IMR-90 (cell line): Measurements from ENCODE around the gene SERTAD4. TPM values are rescaled to one million over a fixed set of nuclear protein-coding genes. Genes with fewer than 3 reads are reported as not detected.

Experiments
- ATAC-seq: fragments of 200-7000 bp; cut with Tn5 transposase; 2 replicates; pipeline ENCODE4 v1.9.1; 2020; ENCODE audit warnings: low read depth, mild to moderate bottlenecking, moderate library complexity
- BruUV-seq: library from RNA; stranded (reverse); fragments of 400-500 nt; replicated peaks from 2 replicates; lab custom pipeline; 2021; lab: Mats Ljungman, UMichigan
- CTCF ChIA-PET: fragments of 300-600 bp; formaldehyde crosslinking; extraction: SDS; loops from one replicate; lab custom pipeline; 2021; ENCODE audit warnings: antibody characterized with exemption; lab: Yijun Ruan, JAX
- POLR2A ChIA-PET: fragments of 300-600 bp; sonication (Branson Sonifier 250); formaldehyde crosslinking; loops from one replicate; lab custom pipeline; 2022; ENCODE audit warnings: antibody characterized with exemption; ENCODE audit not compliant: unreplicated experiment; lab: Charles Lee
- DNase-seq: peaks from one replicate; pipeline ENCODE4 v3.0.0; 2013
- H2AFZ ChIP-seq: replicated peaks from 2 replicates; pipeline ENCODE3; 2013; ENCODE audit warnings: low read length, mild to moderate bottlenecking; ENCODE audit not compliant: poor library complexity
- H2AK5ac ChIP-seq: 2 replicates; pipeline ENCODE4 v1.6.1; 2013; ENCODE audit warnings: low read depth, low read length, inconsistent platforms
- H2AK9ac ChIP-seq: replicated peaks from 2 replicates; pipeline ENCODE3; 2013; ENCODE audit warnings: mild to moderate bottlenecking, low read depth, low read length, moderate library complexity; ENCODE audit not compliant: poor library complexity
- H2BK120ac ChIP-seq: 2 replicates; pipeline ENCODE4 v1.6.1; 2013; ENCODE audit warnings: low read depth, low read length, inconsistent platforms
- H2BK15ac ChIP-seq: 3 replicates; pipeline ENCODE4 v1.6.1; 2013; ENCODE audit warnings: low read depth, low read length, inconsistent platforms
- H2BK20ac ChIP-seq: 2 replicates; pipeline ENCODE4 v1.6.1; 2013; ENCODE audit warnings: low read depth, mild to moderate bottlenecking, inconsistent platforms, low read length, moderate library complexity
- H2BK5ac ChIP-seq: 2 replicates; pipeline ENCODE4 v1.6.1; 2013; ENCODE audit warnings: mild to moderate bottlenecking, low read depth, low read length, inconsistent platforms; ENCODE audit not compliant: poor library complexity, severe bottlenecking
- H3K14ac ChIP-seq: replicated peaks from 2 replicates; pipeline ENCODE4 v1.6.1; 2013; ENCODE audit warnings: low read depth, low read length, inconsistent platforms
- H3K18ac ChIP-seq: 2 replicates; pipeline ENCODE4 v1.6.1; 2013; ENCODE audit warnings: low read depth, low read length, control low read depth
- H3K23ac ChIP-seq: 2 replicates; pipeline ENCODE4 v1.6.1; 2013; ENCODE audit warnings: low read depth, low read length, inconsistent platforms
- H3K27ac ChIP-seq: 2 replicates; pipeline ENCODE4 v1.5.1; 2013; ENCODE audit warnings: mild to moderate bottlenecking, control low read depth, low read length; ENCODE audit not compliant: insufficient read depth
- H3K27me3 ChIP-seq: 2 replicates; pipeline ENCODE4 v1.6.1; 2013; ENCODE audit warnings: low read length; ENCODE audit not compliant: control insufficient read depth, insufficient read depth
- H3K36me3 ChIP-seq: 2 replicates; pipeline ENCODE4 v1.6.1; 2013; ENCODE audit warnings: low read length, mixed read lengths; ENCODE audit not compliant: control insufficient read depth, insufficient read depth
- H3K4ac ChIP-seq: 2 replicates; pipeline ENCODE4 v1.6.1; 2013; ENCODE audit warnings: low read depth, low read length, inconsistent platforms
- H3K4me1 ChIP-seq: 2 replicates; pipeline ENCODE4 v1.6.1; 2013; ENCODE audit warnings: low read length, mixed read lengths; ENCODE audit not compliant: control insufficient read depth, insufficient read depth
- H3K4me2 ChIP-seq: 2 replicates; pipeline ENCODE4 v1.6.1; 2013; ENCODE audit warnings: low read depth, mild to moderate bottlenecking, control low read depth, low read length, moderate library complexity
- H3K4me3 ChIP-seq: 2 replicates; pipeline ENCODE4 v1.5.1; 2013; ENCODE audit warnings: low read depth, mild to moderate bottlenecking, control low read depth, low read length, moderate library complexity; ENCODE audit not compliant: insufficient read depth
- H3K56ac ChIP-seq: 2 replicates; pipeline ENCODE4 v1.6.1; 2013; ENCODE audit warnings: low read length, inconsistent platforms; ENCODE audit not compliant: insufficient read depth; ENCODE audit errors: extremely low read depth
- H3K79me1 ChIP-seq, 2 experiments: 2 replicates each; pipeline ENCODE4 v1.6.1; 2013; ENCODE audit warnings: low read length in 2 of 2, inconsistent platforms in 1 of 2, low read depth in 1 of 2
- H3K9ac ChIP-seq: 2 replicates; pipeline ENCODE4 v1.6.1; 2013; ENCODE audit warnings: low read depth, low read length, control low read depth
- H3K9me1 ChIP-seq: 2 replicates; pipeline ENCODE4 v1.6.1; 2013; ENCODE audit warnings: low read length, inconsistent platforms; ENCODE audit not compliant: insufficient read depth
- H3K9me3 ChIP-seq: 2 replicates; pipeline ENCODE4 v1.6.1; 2013; ENCODE audit warnings: low read length; ENCODE audit not compliant: control insufficient read depth, insufficient read depth
- H4K20me1 ChIP-seq: 2 replicates; pipeline ENCODE4 v1.6.1; 2013; ENCODE audit warnings: low read length, inconsistent platforms; ENCODE audit not compliant: insufficient read depth
- H4K5ac ChIP-seq: 2 replicates; pipeline ENCODE4 v1.6.1; 2013; ENCODE audit warnings: mild to moderate bottlenecking, low read depth, low read length, control low read depth
- H4K8ac ChIP-seq, 2 experiments: 2 replicates each; pipeline ENCODE4 v1.6.1; 2013; ENCODE audit warnings: low read depth in 2 of 2, low read length in 2 of 2, control low read depth in 1 of 2, inconsistent platforms in 1 of 2
- H4K91ac ChIP-seq: 2 replicates; pipeline ENCODE4 v1.6.1; 2013; ENCODE audit warnings: low read depth, low read length, inconsistent platforms; ENCODE audit not compliant: insufficient read depth
- BHLHE40 ChIP-seq: fragments of 150-350 bp; IDR thresholded peaks from 2 replicates; pipeline ENCODE4 v1.6.1; 2016; ENCODE audit warnings: mild to moderate bottlenecking, low read depth, low read length
- MAZ ChIP-seq: IDR thresholded peaks from 2 replicates; pipeline ENCODE4 v1.6.1; 2012; ENCODE audit warnings: low read depth, mild to moderate bottlenecking, low read length, improper control_type of control experiment, moderate library complexity, borderline replicate concordance
- NFE2L2 ChIP-seq: fragments of 150-350 bp; IDR thresholded peaks from 2 replicates; pipeline ENCODE4 v1.6.1; 2016; ENCODE audit warnings: low read depth, mild to moderate bottlenecking, low read length
- POLR2A ChIP-seq: IDR thresholded peaks from 2 replicates; pipeline ENCODE4 v1.6.1; 2012; ENCODE audit warnings: mild to moderate bottlenecking, low read depth, low read length
- RAD21 ChIP-seq: IDR thresholded peaks from 2 replicates; pipeline ENCODE4 v1.6.1; 2012; ENCODE audit warnings: low read length, improper control_type of control experiment
- RFX5 ChIP-seq: IDR thresholded peaks from 2 replicates; pipeline ENCODE4 v1.8.0; 2012; ENCODE audit warnings: low read depth, mild to moderate bottlenecking, low read length, moderate library complexity
- WGBS, 2 experiments: methylation state at CpG; one replicate each; pipeline versions ENCODE4 v1.1.5 to v1.1.7; 2013; ENCODE audit warnings: missing lambda C conversion rate in 2 of 2; ENCODE audit not compliant: insufficient read length in 1 of 2; ENCODE audit errors: extremely low coverage in 2 of 2; 5-methylcytosine and 5-hydroxymethylcytosine counted together
- dilution Hi-C: fragments of 300-500 bp; cut with HindIII; formaldehyde crosslinking; loops from one replicate; pipeline ENCODE4 v1.14.3; 2018; ENCODE audit warnings: low sequenced_read_pairs; ENCODE audit not compliant: unreplicated experiment
- in situ Hi-C: fragments of 300-500 bp; cut with MboI; formaldehyde crosslinking; loops from 3 replicates; pipeline ENCODE4 v1.14.3; 2019; ENCODE audit warnings: low sequenced_read_pairs, inconsistent platforms, mixed read lengths
- intact Hi-C: fragments of 100-400 bp; cut with micrococcal nuclease; formaldehyde crosslinking; loops from 2 replicates; pipeline ENCODE4 v1.10.0; 2022
- polyA plus RNA-seq, 3 experiments: library from polyadenylated mRNA; depleted of rRNA; stranded (reverse); fragments of >200 nt; gene quantifications; 2 replicates each; pipeline ENCODE4 v1.2.3, GENCODE V29; 2012; ENCODE audit warnings: low replicate concordance in 1 of 3
- total RNA-seq: library from RNA; depleted of rRNA; stranded (reverse); fragments of >200 nt; gene quantifications from 2 replicates; pipeline ENCODE4 v1.2.3, GENCODE V29; 2012
- TF ChIP-seq, protein P1 (sequence below): conservative IDR thresholded peaks from 2 replicates; pipeline ENCODE4 v1.5.1; 2012; ENCODE audit warnings: mild to moderate bottlenecking, low read depth, low read length, improper control_type of control experiment
- TF ChIP-seq, protein P2 (sequence below): fragments of 150-350 bp; IDR thresholded peaks from 2 replicates; pipeline ENCODE4 v1.6.1; 2017; ENCODE audit warnings: mild to moderate bottlenecking, antibody characterized with exemption, low read length, low read depth

The SERTAD4 gene
- total and polyA plus RNA-seq, 2 of the 4 experiments (the other 2 are of a cell fraction) = under 0.01 to 0.22 TPM

DNA sequence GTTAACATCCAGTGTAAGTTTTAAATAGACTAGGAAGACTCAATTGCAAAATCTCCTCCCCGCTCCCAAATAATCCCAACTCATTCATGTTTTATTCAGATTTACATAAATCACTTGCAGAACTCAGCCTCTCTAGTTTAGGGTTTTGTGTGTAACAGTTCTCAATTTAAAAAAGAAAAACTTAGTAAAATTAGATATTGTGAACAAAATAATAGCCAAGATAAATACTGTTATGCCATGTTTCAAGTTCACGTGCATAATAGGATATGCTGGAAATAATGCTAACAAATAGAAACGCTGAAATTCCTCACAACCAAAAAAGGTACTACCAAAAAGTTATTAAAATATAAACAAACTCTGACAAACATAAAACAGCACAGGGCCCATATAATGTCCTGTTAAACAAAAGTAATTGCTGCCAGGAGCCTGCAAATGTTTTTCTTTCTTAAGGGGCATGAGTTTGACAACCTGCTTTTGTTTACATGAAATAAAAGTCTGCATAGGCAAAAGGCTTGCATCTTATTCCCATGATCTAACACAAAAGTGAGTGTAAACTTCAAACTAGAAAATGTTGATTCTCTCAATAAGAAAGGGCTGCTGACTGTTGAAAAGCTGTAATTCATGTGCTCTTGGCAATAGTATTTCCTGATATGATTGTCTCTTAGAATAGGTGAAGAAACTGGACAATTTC is 2.9 kb downstream of the SERTAD4 start:
- no peak overlapping the region for H3K4me2 ChIP-seq
- TF ChIP-seq, protein P1, sequence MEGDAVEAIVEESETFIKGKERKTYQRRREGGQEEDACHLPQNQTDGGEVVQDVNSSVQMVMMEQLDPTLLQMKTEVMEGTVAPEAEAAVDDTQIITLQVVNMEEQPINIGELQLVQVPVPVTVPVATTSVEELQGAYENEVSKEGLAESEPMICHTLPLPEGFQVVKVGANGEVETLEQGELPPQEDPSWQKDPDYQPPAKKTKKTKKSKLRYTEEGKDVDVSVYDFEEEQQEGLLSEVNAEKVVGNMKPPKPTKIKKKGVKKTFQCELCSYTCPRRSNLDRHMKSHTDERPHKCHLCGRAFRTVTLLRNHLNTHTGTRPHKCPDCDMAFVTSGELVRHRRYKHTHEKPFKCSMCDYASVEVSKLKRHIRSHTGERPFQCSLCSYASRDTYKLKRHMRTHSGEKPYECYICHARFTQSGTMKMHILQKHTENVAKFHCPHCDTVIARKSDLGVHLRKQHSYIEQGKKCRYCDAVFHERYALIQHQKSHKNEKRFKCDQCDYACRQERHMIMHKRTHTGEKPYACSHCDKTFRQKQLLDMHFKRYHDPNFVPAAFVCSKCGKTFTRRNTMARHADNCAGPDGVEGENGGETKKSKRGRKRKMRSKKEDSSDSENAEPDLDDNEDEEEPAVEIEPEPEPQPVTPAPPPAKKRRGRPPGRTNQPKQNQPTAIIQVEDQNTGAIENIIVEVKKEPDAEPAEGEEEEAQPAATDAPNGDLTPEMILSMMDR = no peak
- TF ChIP-seq RAD21 = no peak
- TF ChIP-seq MAZ = no peak
- TF ChIP-seq POLR2A = no peak
- no peak for TF ChIP-seq NFE2L2
- TF ChIP-seq RFX5 = no peak
- TF ChIP-seq BHLHE40 = no peak
- TF ChIP-seq, protein P2, sequence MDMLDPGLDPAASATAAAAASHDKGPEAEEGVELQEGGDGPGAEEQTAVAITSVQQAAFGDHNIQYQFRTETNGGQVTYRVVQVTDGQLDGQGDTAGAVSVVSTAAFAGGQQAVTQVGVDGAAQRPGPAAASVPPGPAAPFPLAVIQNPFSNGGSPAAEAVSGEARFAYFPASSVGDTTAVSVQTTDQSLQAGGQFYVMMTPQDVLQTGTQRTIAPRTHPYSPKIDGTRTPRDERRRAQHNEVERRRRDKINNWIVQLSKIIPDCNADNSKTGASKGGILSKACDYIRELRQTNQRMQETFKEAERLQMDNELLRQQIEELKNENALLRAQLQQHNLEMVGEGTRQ = no peak
- H2AFZ ChIP-seq = no peak overlapping the region
- no peak overlapping the region for H3K4ac ChIP-seq
- H3K4me1 ChIP-seq = peaks cover 10% of the 10 kb centered on the region
- peaks cover 12% of the 10 kb centered on the region for H3K9me1 ChIP-seq
- H2AK9ac ChIP-seq = no peak overlapping the region
- H3K18ac ChIP-seq = no peak overlapping the region
- in situ Hi-C loops (no loop called here), intact Hi-C loops (no loop called here), dilution Hi-C loops (no loop called here)
- H3K9ac ChIP-seq = no peak overlapping the region
- no peak for ATAC-seq
- no peak overlapping the region for H4K8ac ChIP-seq
- H4K91ac ChIP-seq = no peak overlapping the region
- no peak overlapping the region for H2BK120ac ChIP-seq
- H4K20me1 ChIP-seq = peaks cover 5% of the 10 kb centered on the region; the same call in 1 of the 2 replicates
- peaks cover 44% of the 10 kb centered on the region for H3K27me3 ChIP-seq
- no peaks in the 10 kb centered on the region for H3K36me3 ChIP-seq
- no peak overlapping the region for H3K56ac ChIP-seq
- no peak overlapping the region for H2BK20ac ChIP-seq
- no peaks in the 10 kb centered on the region for H3K9me3 ChIP-seq
- H3K23ac ChIP-seq = no peak overlapping the region
- H4K5ac ChIP-seq = no peak overlapping the region
- no peak for DNase-seq
- H3K4me3 ChIP-seq = no peak overlapping the region
- no peak overlapping the region for H3K14ac ChIP-seq
- H2AK5ac ChIP-seq = no peak overlapping the region
- H2BK15ac ChIP-seq = no peak overlapping the region
- no peaks in the 10 kb centered on the region for H3K79me1 ChIP-seq
- WGBS, 2 experiments = no CpG with 5 or more reads among the region's 3 CpGs
- H2BK5ac ChIP-seq = no peak overlapping the region
- ChIA-PET CTCF (no interaction called here), POLR2A (interaction anchor here (0.5 kb wide), 1 partner anchor 77 kb away, joined by 4 read pairs; no protein-coding TSS in a partner anchor)
- no peak overlapping the region for H3K27ac ChIP-seq
- no TSS peak for BruUV-seq
